Liver (tissue), 9 donors: ENCODE measurements around the gene AP3S1. TPM values are rescaled to one million over a fixed set of nuclear protein-coding genes. Genes with fewer than 3 reads are reported as not detected.

Source experiments
- DNase-seq: peaks from one replicate; pipeline ENCODE4 v3.0.0-alpha.2; 2017; ENCODE audit warnings: low spot score
- H3K27ac ChIP-seq, 2 donors: one replicate each; pipeline ENCODE4 v1.7.0; 2013; ENCODE audit warnings: inconsistent platforms in 2 of 2, low read length in 2 of 2, control low read depth in 1 of 2, low read depth in 1 of 2, mild to moderate bottlenecking in 1 of 2
- H3K27me3 ChIP-seq, 4 donors: one replicate each; pipeline versions ENCODE4 v1.6.1 to v1.7.0; 2013; ENCODE audit warnings: low read length in 3 of 4, inconsistent platforms in 1 of 4, mild to moderate bottlenecking in 1 of 4, moderate library complexity in 1 of 4; ENCODE audit not compliant: control insufficient read depth in 4 of 4, insufficient read depth in 4 of 4
- H3K36me3 ChIP-seq, 4 donors: one replicate each; pipeline versions ENCODE4 v1.6.1 to v1.7.0; 2013; ENCODE audit warnings: low read length in 3 of 4, mild to moderate bottlenecking in 3 of 4, low read depth in 1 of 4, moderate library complexity in 1 of 4; ENCODE audit not compliant: control insufficient read depth in 4 of 4, insufficient read depth in 3 of 4
- H3K4me1 ChIP-seq, 4 donors: one replicate each; pipeline versions ENCODE4 v1.6.1 to v1.7.0; 2013; ENCODE audit warnings: low read length in 3 of 4, mild to moderate bottlenecking in 3 of 4, moderate library complexity in 1 of 4; ENCODE audit not compliant: control insufficient read depth in 4 of 4, insufficient read depth in 4 of 4
- H3K4me3 ChIP-seq, 3 donors: one replicate each; pipeline versions ENCODE4 v1.6.1 to v1.7.0; 2013; ENCODE audit warnings: low read length in 3 of 3, control low read depth in 1 of 3, low read depth in 1 of 3, mild to moderate bottlenecking in 1 of 3
- H3K9ac ChIP-seq, 2 donors: one replicate each; pipeline ENCODE4 v1.7.0; 2013; ENCODE audit warnings: low read length in 2 of 2, mild to moderate bottlenecking in 2 of 2, moderate library complexity in 2 of 2, control low read depth in 1 of 2, low read depth in 1 of 2
- H3K9me3 ChIP-seq, 4 donors: one replicate each; pipeline versions ENCODE4 v1.6.1 to v1.7.0; 2013; ENCODE audit warnings: low read length in 3 of 4; ENCODE audit not compliant: control insufficient read depth in 4 of 4
- ATF3 ChIP-seq: IDR thresholded peaks from 2 replicates; pipeline ENCODE4 v1.6.1; 2016; ENCODE audit warnings: antibody characterized with exemption
- EGR1 ChIP-seq, 2 donors: IDR thresholded peaks; 2 replicates each; pipeline ENCODE4 v1.6.1; 2016 to 2018; ENCODE audit warnings: antibody characterized with exemption in 2 of 2, low read depth in 2 of 2
- FOXA1 ChIP-seq: IDR thresholded peaks from 2 replicates; pipeline ENCODE4 v1.6.1; 2016; ENCODE audit warnings: antibody characterized with exemption
- FOXA2 ChIP-seq: IDR thresholded peaks from 2 replicates; pipeline ENCODE4 v1.6.1; 2016; ENCODE audit warnings: antibody characterized with exemption
- GABPA ChIP-seq, 2 donors: IDR thresholded peaks in 1 of 2; conservative IDR thresholded peaks in 1 of 2; 2 replicates each; pipeline ENCODE4 v1.6.1; 2016; ENCODE audit warnings: antibody characterized with exemption in 2 of 2, mild to moderate bottlenecking in 1 of 2, moderate library complexity in 1 of 2
- HNF4A ChIP-seq, 2 donors: conservative IDR thresholded peaks; 2 replicates each; pipeline ENCODE4 v1.6.1; 2016; ENCODE audit warnings: antibody characterized with exemption in 2 of 2, mild to moderate bottlenecking in 2 of 2
- HNF4G ChIP-seq: IDR thresholded peaks from 2 replicates; pipeline ENCODE4 v1.6.1; 2016; ENCODE audit warnings: antibody characterized with exemption
- JUND ChIP-seq, 2 donors: IDR thresholded peaks; 2 replicates each; pipeline ENCODE4 v1.6.1; 2016; ENCODE audit warnings: antibody characterized with exemption in 2 of 2
- MAX ChIP-seq: IDR thresholded peaks from 2 replicates; pipeline ENCODE4 v1.6.1; 2016; ENCODE audit warnings: antibody characterized with exemption
- NR2F2 ChIP-seq: IDR thresholded peaks from 2 replicates; pipeline ENCODE4 v1.6.1; 2016; ENCODE audit warnings: antibody characterized with exemption
- RAD21 ChIP-seq, 2 donors: IDR thresholded peaks; 2 replicates each; pipeline ENCODE4 v1.6.1; 2016; ENCODE audit warnings: antibody characterized with exemption in 2 of 2, mild to moderate bottlenecking in 2 of 2
- RXRA ChIP-seq, 2 donors: IDR thresholded peaks; 2 replicates each; pipeline ENCODE4 v1.6.1; 2017 to 2018; ENCODE audit warnings: antibody characterized with exemption in 2 of 2, mild to moderate bottlenecking in 1 of 2
- SP1 ChIP-seq: IDR thresholded peaks from 2 replicates; pipeline ENCODE4 v1.6.1; 2018; ENCODE audit warnings: antibody characterized with exemption, mild to moderate bottlenecking
- TAF1 ChIP-seq: conservative IDR thresholded peaks from 2 replicates; pipeline ENCODE4 v1.6.1; 2016; ENCODE audit warnings: antibody characterized with exemption, mild to moderate bottlenecking
- YY1 ChIP-seq: IDR thresholded peaks from 2 replicates; pipeline ENCODE4 v1.6.1; 2016; ENCODE audit warnings: antibody characterized with exemption, mild to moderate bottlenecking
- ZBTB33 ChIP-seq: IDR thresholded peaks from 2 replicates; pipeline ENCODE4 v1.6.1; 2016; ENCODE audit warnings: antibody characterized with exemption
- WGBS: extraction: QIAGEN DNeasy Blood & Tissue Kit; methylation state at CpG from one replicate; pipeline ENCODE4 v1.1.7; 2013; 5-methylcytosine and 5-hydroxymethylcytosine counted together
- polyA plus RNA-seq, 2 donors: library from polyadenylated mRNA; stranded (reverse) in 1 of 2; unstranded in 1 of 2; fragments of 200-250 nt in 1 of 2; fragments of >200 nt in 1 of 2; fragmentation: Nextera tagmentation in 1 of 2; extraction: Ambion mirVana in 1 of 2; gene quantifications; one replicate each; pipeline versions ENCODE4 v1.2.1 to v1.2.3, GENCODE V29; 2013 to 2015
- total RNA-seq, 2 donors: library from RNA; depleted of rRNA; stranded (reverse); fragments of >200 nt; gene quantifications; one replicate each; pipeline ENCODE4 v1.2.3, GENCODE V29; 2014
- TF ChIP-seq, protein P1 (sequence below): fragments of 150-350 bp; IDR thresholded peaks from 2 replicates; pipeline ENCODE4 v1.5.1; 2017; ENCODE audit warnings: improper control_type of control experiment, low read depth, low read length; ENCODE audit not compliant: missing input control
- TF ChIP-seq, protein P2 (sequence below): IDR thresholded peaks from 2 replicates; pipeline ENCODE4 v1.6.1; 2016; ENCODE audit warnings: antibody characterized with exemption, mild to moderate bottlenecking
- donor health status: healthy.
- donor health status: healthy.
- donor health status: healthy.
- donor health status: healthy.
- donor health status: healthy.

The AP3S1 gene
- total and polyA plus RNA-seq, 4 donors = 32.7 to 52.7 (median 40.9) TPM

GRCh38 chr5:115873392-115873791 is 31.7 kb downstream of the AP3S1 start:
- no peak for DNase-seq
- no peak overlapping the region for H3K9ac ChIP-seq
- no peaks in the 10 kb centered on the region for H3K4me1 ChIP-seq
- no peaks in the 10 kb centered on the region for H3K9me3 ChIP-seq
- peaks cover 0 to 10% (median 5%) of the 10 kb centered on the region in 4 donors for H3K36me3 ChIP-seq
- WGBS = 97% methylated on average over 1 of the region's 1 CpG
- no peaks in the 10 kb centered on the region for H3K27me3 ChIP-seq
- TF ChIP-seq, protein P1, sequence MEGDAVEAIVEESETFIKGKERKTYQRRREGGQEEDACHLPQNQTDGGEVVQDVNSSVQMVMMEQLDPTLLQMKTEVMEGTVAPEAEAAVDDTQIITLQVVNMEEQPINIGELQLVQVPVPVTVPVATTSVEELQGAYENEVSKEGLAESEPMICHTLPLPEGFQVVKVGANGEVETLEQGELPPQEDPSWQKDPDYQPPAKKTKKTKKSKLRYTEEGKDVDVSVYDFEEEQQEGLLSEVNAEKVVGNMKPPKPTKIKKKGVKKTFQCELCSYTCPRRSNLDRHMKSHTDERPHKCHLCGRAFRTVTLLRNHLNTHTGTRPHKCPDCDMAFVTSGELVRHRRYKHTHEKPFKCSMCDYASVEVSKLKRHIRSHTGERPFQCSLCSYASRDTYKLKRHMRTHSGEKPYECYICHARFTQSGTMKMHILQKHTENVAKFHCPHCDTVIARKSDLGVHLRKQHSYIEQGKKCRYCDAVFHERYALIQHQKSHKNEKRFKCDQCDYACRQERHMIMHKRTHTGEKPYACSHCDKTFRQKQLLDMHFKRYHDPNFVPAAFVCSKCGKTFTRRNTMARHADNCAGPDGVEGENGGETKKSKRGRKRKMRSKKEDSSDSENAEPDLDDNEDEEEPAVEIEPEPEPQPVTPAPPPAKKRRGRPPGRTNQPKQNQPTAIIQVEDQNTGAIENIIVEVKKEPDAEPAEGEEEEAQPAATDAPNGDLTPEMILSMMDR = no peak
- TF ChIP-seq RXRA (IDR thresholded peaks at IDR 0.05) (no peak), GABPA (IDR thresholded peaks at IDR 0.05 in 1 of 2, conservative IDR thresholded peaks at IDR 0.05 in 1 of 2) (no peak), TAF1 (no peak), EGR1 (IDR thresholded peaks at IDR 0.05; ENCODE audit: low read depth in 2 of 2) (no peak), SP1 (no peak), ZBTB33 (no peak), ATF3 (no peak), NR2F2 (no peak), FOXA2 (no peak), MAX (no peak), FOXA1 (no peak), YY1 (no peak), HNF4G (no peak), HNF4A (conservative IDR thresholded peaks at IDR 0.05) (no peak), JUND (IDR thresholded peaks at IDR 0.05) (no peak), RAD21 (IDR thresholded peaks at IDR 0.05) (no peak)
- TF ChIP-seq, protein P2, sequence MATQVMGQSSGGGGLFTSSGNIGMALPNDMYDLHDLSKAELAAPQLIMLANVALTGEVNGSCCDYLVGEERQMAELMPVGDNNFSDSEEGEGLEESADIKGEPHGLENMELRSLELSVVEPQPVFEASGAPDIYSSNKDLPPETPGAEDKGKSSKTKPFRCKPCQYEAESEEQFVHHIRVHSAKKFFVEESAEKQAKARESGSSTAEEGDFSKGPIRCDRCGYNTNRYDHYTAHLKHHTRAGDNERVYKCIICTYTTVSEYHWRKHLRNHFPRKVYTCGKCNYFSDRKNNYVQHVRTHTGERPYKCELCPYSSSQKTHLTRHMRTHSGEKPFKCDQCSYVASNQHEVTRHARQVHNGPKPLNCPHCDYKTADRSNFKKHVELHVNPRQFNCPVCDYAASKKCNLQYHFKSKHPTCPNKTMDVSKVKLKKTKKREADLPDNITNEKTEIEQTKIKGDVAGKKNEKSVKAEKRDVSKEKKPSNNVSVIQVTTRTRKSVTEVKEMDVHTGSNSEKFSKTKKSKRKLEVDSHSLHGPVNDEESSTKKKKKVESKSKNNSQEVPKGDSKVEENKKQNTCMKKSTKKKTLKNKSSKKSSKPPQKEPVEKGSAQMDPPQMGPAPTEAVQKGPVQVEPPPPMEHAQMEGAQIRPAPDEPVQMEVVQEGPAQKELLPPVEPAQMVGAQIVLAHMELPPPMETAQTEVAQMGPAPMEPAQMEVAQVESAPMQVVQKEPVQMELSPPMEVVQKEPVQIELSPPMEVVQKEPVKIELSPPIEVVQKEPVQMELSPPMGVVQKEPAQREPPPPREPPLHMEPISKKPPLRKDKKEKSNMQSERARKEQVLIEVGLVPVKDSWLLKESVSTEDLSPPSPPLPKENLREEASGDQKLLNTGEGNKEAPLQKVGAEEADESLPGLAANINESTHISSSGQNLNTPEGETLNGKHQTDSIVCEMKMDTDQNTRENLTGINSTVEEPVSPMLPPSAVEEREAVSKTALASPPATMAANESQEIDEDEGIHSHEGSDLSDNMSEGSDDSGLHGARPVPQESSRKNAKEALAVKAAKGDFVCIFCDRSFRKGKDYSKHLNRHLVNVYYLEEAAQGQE = no peak
- no peak overlapping the region for H3K27ac ChIP-seq
- H3K4me3 ChIP-seq = no peak overlapping the region
